GM12872 (cell line): ENCODE measurements around the gene IL1B.

Experiments
- TF ChIP-seq, protein P1 (sequence below): IDR thresholded peaks from 3 replicates; pipeline ENCODE4 v1.5.1; 2011; ENCODE audit warnings: low read depth, mild to moderate bottlenecking, low read length, moderate library complexity; ENCODE audit not compliant: insufficient read depth

IL1B gene

DNA sequence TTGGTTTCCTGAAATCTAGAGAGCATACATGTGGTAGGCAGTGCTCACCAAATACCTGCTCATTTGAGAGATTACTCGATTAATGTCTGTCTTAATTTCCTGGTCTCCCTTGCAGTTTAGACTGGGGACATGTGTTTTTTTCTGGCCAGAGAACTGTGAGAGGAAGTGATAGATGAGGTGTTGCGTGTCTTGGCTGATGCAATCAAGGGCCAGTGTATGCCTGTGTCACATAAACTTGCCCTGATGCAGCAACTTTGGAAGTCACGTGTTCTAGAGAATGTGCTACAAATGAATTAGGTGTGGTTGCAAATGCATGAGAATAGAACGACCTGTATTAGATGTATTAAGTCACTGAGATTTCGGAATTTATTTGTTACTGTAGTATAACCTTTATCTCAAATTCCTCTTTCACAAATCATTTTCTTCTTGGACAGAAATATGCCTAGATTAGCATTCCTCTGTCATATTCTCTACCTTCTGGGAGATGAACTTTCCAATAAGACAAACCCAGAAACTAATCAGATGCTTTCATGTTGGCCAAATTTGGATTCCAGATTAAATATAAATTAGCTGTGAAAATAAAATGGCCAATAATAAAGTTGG is 42.3 kb downstream of the IL1B start:
- TF ChIP-seq, protein P1, sequence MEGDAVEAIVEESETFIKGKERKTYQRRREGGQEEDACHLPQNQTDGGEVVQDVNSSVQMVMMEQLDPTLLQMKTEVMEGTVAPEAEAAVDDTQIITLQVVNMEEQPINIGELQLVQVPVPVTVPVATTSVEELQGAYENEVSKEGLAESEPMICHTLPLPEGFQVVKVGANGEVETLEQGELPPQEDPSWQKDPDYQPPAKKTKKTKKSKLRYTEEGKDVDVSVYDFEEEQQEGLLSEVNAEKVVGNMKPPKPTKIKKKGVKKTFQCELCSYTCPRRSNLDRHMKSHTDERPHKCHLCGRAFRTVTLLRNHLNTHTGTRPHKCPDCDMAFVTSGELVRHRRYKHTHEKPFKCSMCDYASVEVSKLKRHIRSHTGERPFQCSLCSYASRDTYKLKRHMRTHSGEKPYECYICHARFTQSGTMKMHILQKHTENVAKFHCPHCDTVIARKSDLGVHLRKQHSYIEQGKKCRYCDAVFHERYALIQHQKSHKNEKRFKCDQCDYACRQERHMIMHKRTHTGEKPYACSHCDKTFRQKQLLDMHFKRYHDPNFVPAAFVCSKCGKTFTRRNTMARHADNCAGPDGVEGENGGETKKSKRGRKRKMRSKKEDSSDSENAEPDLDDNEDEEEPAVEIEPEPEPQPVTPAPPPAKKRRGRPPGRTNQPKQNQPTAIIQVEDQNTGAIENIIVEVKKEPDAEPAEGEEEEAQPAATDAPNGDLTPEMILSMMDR: no peak

DNA sequence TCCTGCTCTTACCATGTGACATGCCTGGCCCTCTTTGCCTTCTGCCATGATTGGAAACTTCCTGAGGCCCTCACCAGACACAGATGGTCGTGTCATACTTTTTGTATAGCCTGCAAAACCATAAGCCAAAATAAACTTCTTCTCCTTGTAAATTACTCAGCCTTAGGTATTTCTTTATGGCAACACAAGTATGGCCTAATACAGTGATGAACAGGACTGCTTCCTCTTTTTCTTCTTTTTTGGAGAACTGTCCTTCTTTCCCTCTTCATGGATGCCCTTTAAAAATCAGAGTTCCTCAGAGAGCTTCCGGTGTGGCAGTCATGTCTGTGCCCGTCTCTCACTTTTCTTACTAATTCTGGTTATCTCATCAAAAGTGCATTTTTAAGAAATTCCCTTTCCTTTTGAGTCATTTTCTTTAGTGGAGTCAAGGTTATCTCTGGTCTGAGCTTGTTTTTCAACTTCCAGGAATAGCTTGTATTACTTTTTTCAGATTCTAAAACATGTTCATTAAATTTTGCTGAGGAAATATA is 43.1 kb downstream of the IL1B start:
- TF ChIP-seq, protein P1: no peak

DNA sequence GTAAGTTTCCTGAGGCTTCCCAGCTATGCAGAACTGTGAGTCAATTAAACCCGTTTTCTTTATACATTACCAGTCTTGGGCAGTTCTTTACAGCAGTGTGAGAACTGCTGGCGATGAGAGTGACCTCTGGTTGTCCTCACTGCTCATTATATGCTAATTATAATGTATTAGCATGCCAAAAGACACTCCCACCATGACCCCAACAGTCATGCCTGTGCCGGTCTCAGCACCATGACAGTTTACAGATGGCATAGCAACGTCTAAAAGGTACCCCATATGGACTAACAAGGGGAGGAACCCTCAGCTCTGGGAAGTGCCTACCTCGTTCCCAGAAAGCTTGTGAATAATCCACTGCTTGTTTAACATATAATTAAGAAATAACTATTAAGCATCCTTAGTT is 44.2 kb downstream of the IL1B start:
- TF ChIP-seq, protein P1: no peak

DNA sequence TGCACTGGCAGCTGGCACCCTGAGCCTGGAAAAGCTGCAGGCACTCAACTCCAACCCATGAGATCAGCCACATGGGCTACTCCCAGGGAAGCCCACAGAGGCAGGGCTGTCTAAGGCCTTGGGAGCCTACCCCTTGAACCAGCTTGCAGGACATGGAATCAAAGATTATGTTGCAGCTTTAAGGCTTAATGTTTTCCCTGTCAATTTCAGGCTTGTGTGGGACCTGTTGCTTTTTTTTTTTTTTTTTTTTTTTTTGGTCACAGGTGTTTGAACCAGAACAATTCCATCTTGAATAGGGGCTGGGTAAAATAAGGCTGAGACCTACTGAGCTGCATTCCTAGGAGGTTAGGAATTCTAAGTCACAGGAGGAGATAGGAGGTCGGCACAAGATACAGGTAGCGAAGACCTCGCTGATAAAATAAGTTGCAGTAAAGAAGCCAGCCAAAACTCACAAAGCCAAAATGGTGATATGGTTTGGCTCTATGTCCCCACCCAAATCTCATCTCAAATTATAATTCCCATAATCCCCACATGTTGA is 44.8 kb downstream of the IL1B start:
- TF ChIP-seq, protein P1: no peak

DNA sequence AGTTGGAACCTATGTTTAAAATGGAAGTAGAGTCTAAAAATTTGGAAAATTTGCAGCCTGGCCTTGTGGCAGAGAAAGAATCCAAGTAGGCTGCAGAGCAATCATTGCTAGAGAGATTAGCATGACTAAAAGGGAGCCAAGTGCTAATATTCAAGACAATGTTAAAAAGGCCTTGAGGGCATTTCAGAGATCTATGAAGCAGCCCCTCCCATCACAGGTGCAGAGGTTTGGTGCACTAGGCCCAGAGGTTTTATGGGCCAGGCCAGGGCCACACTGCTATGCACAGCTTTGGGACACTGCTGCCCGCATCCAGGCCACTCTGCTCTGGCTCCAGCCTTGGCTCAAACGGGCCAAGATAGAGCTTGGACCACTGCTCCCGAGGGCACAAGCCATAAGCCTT is 45.6 kb downstream of the IL1B start:
- TF ChIP-seq, protein P1: no peak

DNA sequence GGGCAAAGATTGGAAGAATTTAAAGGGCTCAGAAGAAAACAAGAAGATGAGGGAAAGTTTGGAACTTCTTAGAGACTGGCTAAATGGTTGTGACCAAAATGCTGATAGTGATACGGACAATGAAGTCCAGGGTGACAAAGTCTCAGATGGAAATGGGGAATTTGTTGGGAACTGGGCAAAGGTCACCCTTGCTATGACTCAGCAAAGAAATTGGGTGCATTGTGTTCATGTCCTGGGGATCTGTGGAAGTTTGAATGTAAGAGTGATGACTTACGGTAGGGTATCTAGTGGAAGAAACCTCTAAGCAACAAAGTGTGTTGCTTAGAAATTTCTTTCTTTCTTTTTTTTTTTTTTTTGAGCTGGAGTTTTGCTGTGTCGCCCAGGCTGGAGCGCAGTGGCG is 46.3 kb downstream of the IL1B start:
- TF ChIP-seq, protein P1: no peak

DNA sequence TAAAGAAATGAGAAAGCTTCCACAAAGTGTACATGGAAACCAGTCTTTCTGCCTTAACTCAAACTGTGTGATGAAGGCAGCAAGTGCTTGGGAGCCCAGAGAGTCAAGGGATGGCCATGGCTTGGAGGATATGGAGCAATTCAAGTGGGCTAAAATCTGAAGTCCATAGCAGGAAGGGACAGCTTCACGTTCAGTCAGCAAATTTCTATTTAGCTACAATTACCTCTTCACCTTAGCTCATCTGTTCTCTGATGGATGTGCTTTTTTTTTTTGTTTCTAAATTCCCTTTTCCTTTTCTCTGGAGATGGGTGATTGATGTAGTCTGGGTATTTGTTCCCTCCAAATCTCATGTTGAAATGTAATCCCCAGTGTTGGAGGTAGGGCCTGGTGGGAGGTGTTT is 47.4 kb downstream of the IL1B start:
- TF ChIP-seq, protein P1: no peak
